A204.1 (cell line): ENCODE results near the gene DCC.

Experiments
- FAIRE-seq: peaks from 2 replicates; lab custom pipeline; 2012; peaks lifted over from hg19 to GRCh38; lab: Jason Lieb, UNC

The DCC gene

DNA sequence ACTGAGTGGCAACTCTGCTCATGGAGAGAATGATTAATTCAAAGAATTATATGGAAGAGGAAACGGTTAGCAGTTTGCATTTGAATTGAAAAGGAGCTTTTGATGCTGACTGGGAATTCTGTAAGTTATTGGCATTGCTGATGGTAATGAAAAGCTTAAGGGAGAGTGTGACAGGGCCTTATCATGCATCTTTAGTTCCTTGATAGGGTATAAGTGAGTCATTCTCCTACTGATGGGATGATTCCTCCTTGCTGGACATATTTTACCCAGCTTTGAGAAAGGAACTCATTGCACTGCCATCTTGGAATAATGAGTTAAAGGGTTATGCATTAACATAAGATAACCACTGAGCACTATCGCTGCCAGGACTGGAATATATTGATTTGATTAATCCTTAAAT is 740.7 kb downstream of the DCC start:
- no peak for FAIRE-seq

DNA sequence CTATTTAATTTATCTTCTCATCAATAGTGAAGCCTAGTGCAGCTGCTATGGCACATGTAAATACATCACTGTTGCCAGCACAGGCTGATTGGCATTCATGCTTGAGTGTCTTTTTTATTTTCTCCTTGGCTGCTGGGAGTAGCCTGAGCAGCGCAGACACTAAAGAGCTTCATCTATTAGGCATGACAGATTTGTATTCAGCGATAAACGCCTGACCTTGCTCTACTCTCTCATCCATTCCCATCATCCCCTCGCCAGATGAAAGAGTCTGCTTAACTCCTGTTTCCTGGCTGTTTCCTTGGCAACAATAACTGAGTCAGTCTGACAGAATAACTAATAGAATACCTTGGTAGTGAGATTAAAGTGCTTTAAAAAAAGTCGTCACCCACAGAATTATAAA is 753.6 kb downstream of the DCC start:
- FAIRE-seq = no peak

DNA sequence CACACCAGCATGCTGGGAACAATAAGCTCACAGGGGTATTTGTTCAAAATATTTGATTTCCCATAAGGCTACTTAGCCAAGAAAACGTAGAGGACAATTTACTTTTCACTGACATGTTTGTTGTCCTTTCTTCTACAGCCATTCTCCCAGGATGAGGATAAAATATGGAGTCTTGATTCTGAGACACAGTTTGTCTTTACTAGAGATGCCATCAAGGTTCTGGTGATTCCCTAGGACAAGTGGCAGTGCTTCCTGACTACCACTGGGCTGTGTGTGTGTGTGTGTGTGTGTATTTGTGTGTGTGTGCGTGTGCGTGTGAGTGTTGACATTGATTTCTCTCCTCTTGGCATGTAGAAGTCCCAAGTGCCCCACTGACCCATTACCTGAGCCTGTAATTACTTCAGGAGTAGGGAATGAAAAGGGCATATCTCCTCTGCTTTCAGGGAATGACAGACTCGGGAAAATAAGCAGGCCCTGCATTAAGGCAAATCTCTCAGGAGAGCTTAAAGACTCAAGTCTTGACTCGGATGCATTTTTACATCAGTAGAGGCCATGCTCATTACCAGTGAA is 761.6 kb downstream of the DCC start:
- FAIRE-seq = no peak

DNA sequence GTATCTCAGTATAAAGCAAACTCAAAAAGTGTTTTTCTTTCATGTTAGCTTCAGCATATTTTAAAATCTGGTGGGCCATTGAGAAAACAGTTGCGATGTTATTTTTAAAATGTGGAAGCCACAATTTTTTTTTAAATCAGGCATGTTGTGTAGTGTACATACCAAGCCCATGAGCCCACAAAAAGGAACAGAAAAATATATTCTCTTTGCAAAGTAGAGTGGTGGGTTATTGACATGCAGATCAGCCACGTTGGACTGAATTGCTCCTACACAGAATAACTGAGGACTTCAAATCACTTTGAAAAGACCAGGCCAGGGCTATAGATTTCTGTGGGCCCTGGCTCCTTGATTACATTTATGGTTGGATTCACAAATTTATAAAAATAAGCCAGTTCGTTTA is 774.4 kb downstream of the DCC start:
- FAIRE-seq = no peak

DNA sequence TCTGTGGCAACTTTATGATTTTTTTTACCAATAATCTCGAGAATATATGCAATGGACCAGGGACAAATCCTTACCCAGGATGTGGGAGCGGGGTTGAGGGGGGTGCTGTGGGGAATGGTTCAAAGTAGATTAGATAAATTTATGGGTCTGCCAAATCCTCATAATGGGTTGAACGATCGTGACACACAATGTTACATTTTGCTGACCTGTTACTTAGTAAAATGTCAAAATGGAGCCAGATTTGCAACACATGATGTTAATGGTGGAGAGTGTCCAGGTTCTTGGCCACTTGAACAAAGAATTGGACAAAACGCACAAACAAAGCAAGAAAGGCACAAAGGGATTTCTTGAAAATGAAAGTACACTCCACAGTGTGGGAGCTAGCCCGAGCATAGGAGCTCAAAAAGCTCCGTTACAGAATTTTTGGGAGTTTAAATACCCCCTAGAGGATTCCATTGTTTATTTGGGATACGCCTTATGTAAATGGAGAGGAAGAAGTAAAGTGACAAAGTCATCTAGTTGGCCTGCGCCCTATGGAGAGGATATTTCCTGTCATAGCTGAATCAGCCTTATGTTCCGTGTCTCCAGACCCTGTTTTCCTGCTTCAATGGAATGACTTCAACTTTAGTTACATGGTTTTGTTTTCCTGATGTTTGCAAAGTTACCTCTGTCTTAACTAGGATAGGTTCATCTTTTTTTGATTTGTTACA is 776.0 kb downstream of the DCC start:
- FAIRE-seq = no peak

DNA sequence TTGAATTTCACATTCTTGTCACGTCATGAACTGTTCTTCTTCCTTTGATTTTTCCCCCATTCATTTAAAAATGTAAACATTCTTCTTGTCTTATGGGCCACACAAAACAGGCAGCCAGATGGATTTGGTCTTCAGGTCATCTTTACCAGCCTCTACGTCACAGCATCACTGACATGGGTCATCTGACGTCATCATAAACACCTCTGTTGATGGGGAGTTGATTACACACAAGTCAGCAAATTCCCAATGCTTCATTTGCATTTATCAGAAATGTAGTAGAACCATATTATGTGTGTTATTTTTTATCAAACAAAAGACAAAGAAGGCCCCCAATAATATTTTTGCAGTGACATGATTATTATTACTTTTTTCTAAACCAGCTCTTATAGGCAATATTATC is 777.9 kb downstream of the DCC start:
- no peak for FAIRE-seq

DNA sequence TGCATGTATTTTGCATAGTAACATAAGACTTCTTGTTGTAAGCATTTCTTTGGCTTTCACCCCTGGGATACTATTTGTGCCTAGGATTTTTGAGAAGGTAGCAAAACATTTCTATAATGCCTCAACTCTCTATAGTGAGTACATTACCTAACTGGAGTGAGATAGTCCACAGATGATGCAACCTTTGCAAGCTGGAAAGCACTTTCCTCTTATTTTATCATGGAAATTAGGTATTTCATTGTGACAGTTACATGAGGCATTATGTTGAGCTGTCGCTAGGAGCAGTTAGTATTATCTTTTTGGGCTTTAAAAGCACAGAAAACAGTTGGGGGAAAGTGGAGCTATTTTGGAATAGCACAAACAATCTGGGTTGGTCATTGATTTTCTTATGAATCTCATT is 786.2 kb downstream of the DCC start:
- no peak for FAIRE-seq

DNA sequence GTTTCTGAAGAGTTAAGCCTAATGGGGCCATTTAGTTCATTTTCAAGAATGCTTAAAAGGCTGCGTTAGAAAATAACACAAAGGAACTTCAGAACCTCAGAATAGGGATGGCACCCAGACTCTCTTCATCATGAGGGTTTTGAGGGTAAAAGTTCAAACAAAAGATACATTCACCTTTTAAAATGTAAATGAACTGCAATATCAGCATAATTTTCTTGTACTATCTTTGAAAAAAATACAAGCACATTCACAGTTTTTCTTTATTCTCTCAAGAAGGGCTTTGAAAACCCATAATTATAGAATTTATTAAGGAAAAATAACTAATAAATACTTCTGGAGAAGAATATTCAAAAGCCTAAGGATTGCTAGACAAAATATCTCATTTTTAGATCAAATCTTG is 791.0 kb downstream of the DCC start:
- FAIRE-seq = no peak

DNA sequence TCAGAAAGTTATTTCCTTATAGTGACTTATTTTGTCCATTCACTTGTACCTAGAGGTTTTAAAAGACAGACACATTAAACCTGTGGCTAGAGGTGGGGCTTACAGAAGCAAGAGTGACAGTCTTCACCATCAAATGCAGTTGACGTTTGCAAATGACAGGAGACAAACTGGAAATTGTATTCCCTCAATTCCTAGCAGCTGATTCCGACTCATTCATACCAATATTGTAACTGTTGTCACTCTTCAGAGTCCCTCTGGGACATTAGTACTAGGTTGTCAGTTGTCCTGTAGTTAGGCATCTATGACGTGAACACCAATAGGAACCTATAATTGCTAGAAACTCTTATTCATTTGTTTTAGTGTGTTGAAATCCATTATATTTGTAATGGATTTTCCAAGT is 794.7 kb downstream of the DCC start:
- FAIRE-seq = no peak

DNA sequence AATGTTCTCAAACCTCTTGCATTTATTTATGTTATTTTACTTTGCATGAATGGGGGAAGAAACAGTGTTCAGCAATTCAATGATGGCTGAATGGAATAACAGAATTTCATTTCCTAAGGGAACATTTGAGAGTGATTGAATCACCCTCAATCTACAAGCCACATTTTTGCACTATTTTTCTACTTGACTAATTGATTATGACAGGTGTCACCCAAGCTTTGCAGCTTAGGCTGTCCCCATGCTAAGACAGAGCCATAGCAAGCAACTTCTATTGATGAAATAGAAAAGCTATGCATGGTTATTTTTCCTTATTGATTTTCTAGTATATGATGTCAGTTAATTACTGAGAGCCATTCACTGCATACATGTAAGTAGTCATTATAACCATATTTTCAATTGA is 795.7 kb downstream of the DCC start:
- FAIRE-seq = no peak

DNA sequence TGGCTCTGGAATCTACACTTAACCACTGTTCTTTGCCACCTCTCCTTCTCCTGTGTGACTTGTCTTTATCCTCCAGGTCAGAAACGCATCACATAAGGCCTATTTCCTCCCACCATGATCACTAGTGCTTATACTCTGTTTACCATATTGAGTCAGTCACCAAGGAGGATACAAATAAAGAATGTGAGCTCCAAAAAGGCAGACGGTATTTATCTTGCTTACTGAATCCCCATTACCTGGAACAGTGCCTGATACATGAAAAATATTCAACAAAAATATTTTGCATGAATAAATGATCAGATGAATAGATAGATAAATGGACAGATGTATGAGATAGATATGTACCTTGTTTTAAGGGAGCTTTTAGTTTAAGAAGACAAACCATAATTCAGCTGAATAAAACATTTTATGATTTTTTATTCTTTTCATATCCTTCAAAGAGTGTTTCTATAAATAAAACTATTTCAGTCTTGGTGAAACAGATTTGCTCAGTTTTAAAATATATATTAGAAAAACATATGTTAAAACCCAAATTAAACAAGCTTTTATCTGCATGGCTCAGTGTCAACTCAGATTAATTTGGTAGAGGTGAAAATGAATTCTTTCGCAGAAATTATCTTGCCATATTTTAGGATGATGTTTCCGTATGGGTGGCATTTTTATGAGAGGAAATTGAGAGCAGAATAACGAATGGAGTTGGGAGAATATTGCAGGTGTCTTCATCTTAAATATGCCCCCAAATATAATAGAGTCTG is 799.9 kb downstream of the DCC start:
- no peak for FAIRE-seq

DNA sequence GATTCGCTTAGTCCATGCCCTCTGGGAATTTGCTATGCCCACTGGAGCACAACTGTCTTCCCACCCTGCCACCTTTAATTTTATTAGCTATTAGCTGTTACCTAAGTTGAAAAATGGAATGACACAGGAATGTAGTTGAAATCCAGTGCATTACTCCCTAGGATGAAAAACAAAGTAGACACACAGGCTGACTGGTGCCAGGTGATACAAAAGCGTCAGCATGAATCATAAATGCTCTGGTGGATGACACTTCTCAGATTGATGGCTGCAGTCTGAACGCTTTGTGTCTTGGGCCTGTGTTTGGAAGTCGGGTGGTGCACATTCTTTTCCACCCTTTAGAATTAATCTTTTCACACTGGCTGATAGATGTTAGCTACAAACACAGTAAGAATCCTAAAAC is 802.0 kb downstream of the DCC start:
- no peak for FAIRE-seq

DNA sequence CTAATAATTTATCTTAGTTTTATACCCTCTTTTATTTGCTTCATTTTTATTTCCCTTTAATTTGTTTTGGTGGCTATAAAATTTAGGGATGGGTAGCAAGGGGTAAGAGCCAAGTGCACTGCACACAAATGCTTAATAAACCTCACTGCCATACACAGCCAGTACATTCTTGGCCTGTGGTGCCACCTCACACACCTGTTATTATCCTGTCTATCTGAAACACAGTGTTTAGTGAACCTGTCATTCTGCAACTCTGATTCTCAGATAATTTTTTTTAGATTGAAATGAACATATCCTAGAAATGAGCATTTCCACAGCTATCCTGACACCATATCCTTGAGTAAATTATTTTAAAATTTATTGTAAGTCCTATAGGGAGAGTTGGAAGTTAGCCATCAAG is 807.5 kb downstream of the DCC start:
- FAIRE-seq = no peak

DNA sequence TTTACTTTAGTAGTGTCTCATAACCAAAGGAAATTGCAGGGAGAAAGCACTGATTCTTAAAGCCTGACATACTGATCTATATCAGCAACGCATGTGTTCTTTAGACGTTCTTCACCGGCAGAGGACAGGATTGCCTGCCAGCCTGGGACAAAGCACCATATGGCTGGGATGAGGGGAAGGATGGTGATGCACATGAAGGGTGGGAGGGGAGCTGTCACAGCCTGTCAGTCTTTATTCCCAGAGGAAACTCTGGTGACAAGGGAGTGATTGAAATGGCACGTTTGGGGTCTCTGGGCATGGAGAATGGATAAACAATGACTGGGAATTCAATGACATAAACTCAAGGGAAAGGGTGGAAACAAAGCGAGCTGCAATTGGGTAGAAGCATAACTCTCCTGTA is 808.1 kb downstream of the DCC start:
- no peak for FAIRE-seq

DNA sequence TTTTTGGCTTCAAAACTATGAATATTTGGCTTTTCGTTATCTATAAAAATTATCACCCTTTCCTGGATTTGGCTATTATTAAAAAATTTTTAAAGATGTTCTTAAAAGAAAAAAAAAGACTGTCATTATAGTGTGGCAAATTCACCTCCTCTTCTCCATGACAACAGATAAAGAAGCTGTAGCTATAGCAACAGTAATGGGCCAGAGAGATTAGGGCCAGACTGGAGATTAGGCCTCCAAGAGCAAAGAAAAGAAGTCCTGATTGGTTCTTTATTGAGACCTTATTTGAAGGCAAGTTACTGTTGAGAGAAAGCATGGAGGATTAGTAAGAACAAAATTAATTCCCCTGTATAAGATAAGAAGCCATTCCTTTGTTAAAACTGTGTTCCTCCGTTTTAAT is 812.5 kb downstream of the DCC start:
- FAIRE-seq = no peak

DNA sequence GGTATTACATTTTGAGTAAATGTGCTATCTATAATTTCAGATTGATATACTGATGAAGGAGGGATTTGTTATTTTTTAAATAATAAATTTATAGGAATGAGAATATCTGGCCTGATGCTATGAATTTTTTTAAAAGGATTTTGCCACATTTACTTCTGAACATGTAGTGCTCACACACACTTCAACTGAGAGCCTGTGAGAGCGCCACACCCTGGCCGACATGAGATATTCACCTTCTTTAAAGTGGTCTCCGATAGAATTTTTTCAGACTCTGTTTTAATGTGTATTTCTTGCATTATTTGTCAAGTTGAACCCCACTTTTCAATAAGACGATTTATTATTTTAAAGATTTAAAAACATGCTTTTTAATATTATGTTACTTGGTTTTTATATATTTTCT is 813.3 kb downstream of the DCC start:
- FAIRE-seq = no peak

DNA sequence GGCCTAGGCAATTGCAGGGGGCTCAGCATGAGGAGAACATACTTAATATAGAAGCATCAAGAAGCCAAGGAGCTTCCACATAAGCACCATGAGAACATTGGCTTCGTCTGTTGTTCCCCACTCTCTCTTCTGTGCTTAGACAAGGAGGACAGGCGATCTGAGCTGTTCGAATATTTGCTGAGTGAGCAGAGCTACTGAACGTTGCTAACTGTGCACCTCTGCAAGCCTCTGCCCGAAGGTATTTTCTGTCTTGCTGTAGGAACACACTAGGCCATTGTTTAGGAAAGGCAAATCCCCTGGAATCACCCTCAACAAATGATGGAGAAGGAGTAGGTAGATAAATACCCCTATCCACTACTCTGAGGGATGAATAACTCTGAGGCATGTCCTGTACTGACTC is 813.8 kb downstream of the DCC start:
- no peak for FAIRE-seq

DNA sequence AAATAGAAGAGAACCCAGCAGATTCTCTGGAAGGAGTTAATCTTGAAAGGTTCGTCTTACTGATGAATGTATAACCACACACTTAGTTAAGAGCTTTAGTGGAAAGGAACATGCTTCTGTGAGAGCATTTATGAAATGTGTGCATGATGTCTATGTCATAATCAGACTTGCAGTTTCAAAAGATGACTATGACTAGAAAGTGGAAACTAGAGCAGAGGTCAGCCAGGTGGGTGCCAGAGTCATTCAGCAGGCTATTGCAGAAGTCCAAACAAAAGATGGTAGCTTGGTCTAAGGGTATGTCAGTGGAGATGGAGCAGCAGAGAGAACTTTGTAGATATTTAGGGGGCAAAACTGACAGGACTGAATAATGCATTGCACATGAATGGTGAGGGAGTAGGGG is 825.8 kb downstream of the DCC start:
- FAIRE-seq = no peak

DNA sequence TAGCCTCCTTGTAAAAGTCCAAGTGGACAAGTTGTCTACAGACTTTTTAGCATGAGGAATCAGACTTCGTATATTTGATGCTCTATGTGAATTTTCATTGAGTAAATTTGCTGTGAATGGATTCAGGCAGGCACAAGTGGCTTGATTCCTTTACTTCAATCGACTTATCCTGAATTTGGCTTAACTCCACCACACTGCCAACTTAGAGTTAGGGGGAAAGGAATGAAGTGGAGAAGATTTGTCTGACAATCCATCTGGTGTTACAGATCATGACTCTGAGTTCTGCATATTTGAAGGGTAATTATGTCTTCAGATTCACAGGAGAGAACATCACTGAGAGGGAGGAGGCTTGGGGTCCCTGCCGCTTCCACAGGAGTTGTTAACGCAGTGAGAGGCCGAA is 829.3 kb downstream of the DCC start:
- no peak for FAIRE-seq

DNA sequence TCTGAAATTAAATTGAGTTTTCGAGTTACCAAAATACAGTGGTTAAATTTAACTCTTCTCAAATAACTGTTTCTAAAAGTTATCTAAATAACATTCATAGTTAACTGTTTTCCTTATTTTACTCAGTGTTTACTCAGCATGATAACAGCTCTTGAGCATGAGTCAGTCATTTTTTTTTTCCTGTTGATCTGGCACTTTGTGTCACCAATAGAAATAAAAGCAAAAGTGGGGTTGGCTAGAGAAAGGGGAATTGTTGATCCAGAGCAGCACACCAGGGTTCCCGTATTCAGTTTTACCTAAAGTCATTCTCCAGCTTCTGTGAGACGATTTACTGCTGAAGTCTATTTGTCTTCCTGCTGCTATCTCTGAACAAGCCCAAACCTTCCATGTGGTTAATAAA is 851.6 kb downstream of the DCC start:
- no peak for FAIRE-seq

DNA sequence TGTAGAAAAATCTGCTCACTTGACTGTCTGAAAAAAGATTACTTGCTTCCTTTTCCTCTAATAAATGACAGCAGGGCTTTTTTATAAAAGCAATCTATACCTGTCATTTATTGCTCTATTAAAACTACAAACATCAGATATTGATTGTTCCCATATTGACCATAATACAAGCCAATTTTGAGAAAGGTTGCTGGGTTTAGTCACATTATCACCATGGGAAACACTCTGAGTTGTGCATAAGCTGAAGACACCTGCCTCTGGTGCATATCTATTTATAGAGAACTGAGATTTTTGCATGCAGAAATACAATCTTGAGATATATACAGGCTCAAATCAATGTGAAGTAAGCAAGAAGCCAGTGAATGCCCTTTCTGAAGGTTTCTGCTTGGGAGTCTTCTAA is 853.9 kb downstream of the DCC start:
- FAIRE-seq = no peak

DNA sequence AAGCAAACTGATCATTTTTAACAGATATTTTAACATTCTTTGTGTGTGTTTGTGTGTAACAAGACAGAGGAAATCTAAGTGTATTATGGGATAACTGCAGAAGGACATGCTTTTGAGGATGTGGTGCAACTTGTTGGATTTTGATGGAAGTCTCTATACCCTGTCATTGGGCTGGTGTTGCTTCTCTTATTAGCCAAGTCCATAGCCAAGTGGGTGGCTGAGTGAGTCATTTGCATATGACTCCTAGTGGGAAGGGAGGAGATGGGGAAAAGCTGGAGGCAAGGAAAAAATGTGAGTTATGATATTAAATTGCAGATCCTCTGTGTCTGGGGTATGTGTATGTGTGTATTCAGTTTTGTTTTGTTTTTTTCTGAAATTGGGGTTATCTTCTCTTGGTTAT is 879.9 kb downstream of the DCC start:
- no peak for FAIRE-seq

DNA sequence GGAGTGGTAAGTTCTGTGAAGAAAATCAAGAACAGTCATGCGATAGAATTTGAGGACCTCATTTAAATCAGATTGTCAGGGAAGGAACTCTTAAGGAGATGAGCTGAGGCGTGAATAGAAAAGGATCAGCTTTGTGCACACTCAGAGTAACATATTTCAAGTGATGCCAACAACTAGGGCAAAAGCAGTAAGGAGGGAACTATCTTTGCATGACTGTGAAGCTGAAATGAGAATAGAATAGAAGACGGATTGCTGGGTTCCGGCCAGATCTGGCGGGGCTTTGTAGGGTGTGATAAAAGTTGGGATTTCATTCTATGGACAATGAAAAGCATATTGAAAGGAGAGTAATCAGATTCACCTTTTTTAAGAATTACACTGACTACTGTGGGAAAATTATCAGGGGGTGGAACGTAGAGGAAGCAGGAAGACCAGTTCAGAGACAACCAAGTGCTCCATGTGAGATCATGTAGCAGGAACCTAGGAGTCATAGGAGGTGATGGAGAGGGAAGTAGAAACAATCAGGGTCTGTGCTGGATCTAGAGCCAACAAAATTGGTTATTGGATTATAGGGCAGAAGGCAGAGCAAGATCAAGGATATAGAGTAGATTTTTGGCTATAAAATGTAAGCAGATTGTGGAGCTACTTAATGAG is 884.3 kb downstream of the DCC start:
- FAIRE-seq = no peak
